GM21367 (cell line): ENCODE measurements around the gene LRCH2.

Experiments
- ATAC-seq: cut with Tn5 transposase; IDR thresholded peaks from one replicate; pipeline ENCODE4 v1.9.1; 2021; ENCODE audit not compliant: unreplicated experiment

The LRCH2 gene

DNA sequence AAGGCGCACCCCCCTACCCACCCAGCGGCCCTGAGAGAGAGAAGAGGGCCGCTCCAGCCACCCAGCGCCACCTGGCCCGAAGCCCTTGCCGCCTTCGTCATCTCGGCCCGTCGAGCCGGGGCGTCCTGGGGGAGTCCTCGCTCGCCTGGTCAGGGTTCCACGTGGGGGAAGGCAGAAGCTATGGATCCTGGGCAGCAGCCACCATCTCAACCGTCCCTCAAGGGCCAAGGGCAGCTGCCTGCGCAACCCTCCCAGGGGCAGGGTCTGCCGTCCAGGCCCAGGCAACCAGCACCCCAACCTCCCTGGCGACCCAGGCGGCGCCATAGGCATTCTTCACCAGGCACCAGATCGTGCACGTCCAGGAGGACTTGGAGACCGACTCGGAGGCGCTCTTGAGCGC is 165.0 kb downstream of the LRCH2 start:
- no peak for ATAC-seq

DNA sequence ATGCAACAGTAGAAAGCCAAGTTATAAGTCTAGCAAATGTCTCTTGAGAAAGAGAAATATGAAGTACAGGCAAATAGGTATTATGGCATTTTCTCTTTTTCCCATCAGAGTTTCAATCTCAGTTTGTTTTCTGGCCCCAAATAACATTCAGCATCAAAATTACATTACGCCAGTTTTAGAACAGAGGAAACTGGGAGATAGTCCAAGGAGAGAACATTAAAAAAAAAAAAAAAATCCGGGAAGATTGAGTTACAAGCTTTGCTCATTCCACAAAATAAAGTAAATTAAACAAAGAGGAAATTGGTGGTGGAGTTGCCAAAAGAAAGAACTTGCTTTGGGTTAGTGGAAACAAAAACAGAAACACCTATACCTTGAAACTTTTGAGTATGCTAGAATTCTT is 166.1 kb downstream of the LRCH2 start:
- ATAC-seq = no peak

DNA sequence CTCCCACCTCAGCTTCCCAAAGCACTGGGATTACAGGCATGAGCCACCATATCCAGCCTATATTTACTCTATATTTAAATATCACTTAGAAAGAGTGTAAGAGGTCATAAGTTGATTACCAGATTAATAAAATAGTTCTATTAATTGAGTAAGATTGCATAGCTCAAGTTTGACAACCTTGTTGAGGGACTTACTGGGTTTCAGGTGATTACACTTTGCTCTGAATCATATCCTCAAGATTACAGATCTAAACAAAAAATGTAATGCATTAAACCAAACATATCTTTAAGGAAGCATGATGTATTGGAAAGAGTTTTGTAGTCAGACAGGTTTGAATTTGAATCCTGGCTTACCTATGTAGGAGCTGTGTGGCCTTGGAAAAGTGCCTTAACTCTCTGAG is 168.6 kb downstream of the LRCH2 start:
- no peak for ATAC-seq
